Tongue (tissue), 2 donors: ENCODE measurements around the gene ZNF558. TPM values are rescaled to one million over a fixed set of nuclear protein-coding genes. Genes with fewer than 3 reads are reported as not detected.

ENCODE experiments used
- DNase-seq: peaks from one replicate; pipeline ENCODE4 v3.0.0-alpha.2; 2015
- total RNA-seq: library from RNA; depleted of rRNA; stranded (reverse); fragments of >200 nt; gene quantifications from one replicate; pipeline ENCODE4 v1.2.3, GENCODE V29; 2014

ZNF558 gene
- total RNA-seq = 31.5 TPM

- DNase-seq = peak; percentile 98
Measured at GRCh38 chr19:8832132-8833021, at the start of gene ZNF558, which contains the start of gene MBD3L1. Gene ZNF558 (minus strand): TSS chr19:8832304. CDS start chr19:8822659, 9,645 bp downstream. Gene MBD3L1 (plus strand): TSS chr19:8832377. CDS start chr19:8842679, 10,302 bp downstream.

GRCh38 chr19:8881512-8881911, 49.4 kb upstream of the ZNF558 start:
- DNase-seq = no peak

- no peak for DNase-seq
Measured at GRCh38 chr19:8880868-8881488, 48.9 kb upstream of the ZNF558 start.

GRCh38 chr19:8877854-8878705, 46.0 kb upstream of the ZNF558 start:
- no peak for DNase-seq

- DNase-seq = no peak
Measured at GRCh38 chr19:8866344-8866743, 34.2 kb upstream of the ZNF558 start.

GRCh38 chr19:8858260-8858659, 26.2 kb upstream of the ZNF558 start:
- DNase-seq = no peak

- no peak for DNase-seq
Measured at GRCh38 chr19:8850488-8850887, 18.4 kb upstream of the ZNF558 start.

GRCh38 chr19:8849232-8849631, 17.1 kb upstream of the ZNF558 start:
- DNase-seq = no peak

GRCh38 chr19:8846819-8847218, 14.7 kb upstream of the ZNF558 start:
- DNase-seq = no peak

GRCh38 chr19:8840708-8841107, 8.6 kb upstream of the ZNF558 start:
- DNase-seq = no peak

GRCh38 chr19:8835877-8836276, 3.8 kb upstream of the ZNF558 start:
- no peak for DNase-seq

- DNase-seq = no peak
Measured at GRCh38 chr19:8835446-8835845, 3.3 kb upstream of the ZNF558 start.

- DNase-seq = no peak
Measured at GRCh38 chr19:8831832-8832131, 322 bp downstream of the ZNF558 start.

GRCh38 chr19:8831373-8831772, 731 bp downstream of the ZNF558 start:
- DNase-seq = no peak

GRCh38 chr19:8827277-8827676, 4.8 kb downstream of the ZNF558 start:
- no peak for DNase-seq

- DNase-seq = no peak
Measured at GRCh38 chr19:8826371-8826770, 5.7 kb downstream of the ZNF558 start.

- DNase-seq = peak; percentile 21
Measured at GRCh38 chr19:8821748-8822241, 10.3 kb downstream of the ZNF558 start.

GRCh38 chr19:8820234-8820633, 11.9 kb downstream of the ZNF558 start:
- DNase-seq = no peak

- no peak for DNase-seq
Measured at GRCh38 chr19:8815780-8816179, 16.3 kb downstream of the ZNF558 start.

GRCh38 chr19:8814176-8814575, 17.9 kb downstream of the ZNF558 start:
- no peak for DNase-seq

GRCh38 chr19:8811315-8812172, 20.6 kb downstream of the ZNF558 start:
- no peak for DNase-seq

GRCh38 chr19:8806661-8807060, 25.4 kb downstream of the ZNF558 start:
- DNase-seq = no peak
